ENCODE measurements around the gene SYT15. TPM values are rescaled to one million over a fixed set of nuclear protein-coding genes. Genes with fewer than 3 reads are reported as not detected.
"Not testable (repeated sequence)": the region's sequence is repeated elsewhere in the genome, so short reads cannot be mapped to it uniquely, and the experiment has no call there.

SYT15 gene
- total and polyA plus RNA-seq, 3 donors from 2014 or later, result 1.7 to 3.6 (median 2.1) TPM

DNA sequence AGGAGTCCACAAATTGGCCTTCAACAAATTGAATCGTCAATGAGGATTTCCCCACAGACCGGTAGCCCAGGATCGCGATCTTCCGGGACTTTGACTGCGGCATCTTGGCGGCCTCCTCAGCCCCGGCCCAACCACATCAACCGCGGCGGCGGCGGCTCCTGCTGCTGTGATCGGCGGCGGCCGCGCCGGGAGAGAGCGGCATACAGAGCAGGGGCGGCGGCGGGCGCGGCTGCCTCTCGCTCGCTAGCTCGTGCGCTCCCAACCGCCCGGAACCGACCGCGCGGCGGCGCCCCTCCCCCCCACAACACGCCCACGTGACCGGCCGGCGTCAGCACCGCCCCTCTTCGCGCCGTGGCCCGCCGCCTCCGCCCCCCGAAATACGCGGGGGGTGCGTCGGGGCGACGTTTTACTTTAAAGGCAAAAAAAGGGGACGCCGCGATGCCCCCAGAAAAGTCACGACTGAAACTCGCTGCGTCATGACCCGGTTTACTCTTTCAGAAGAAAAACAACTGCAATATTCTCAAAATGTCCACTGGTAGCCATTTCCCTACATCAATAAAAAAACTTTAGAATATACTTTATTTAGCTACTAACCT lies 56.5 kb downstream of the SYT15 start:
- DNase-seq; H3K4me1 ChIP-seq; H3K9me3 ChIP-seq; intact Hi-C loops (cut with DNase I; ENCODE audit: low total_unique reads); H3K27me3 ChIP-seq; H3K36me3 ChIP-seq (ENCODE audit: low read depth, missing control alignments): not testable (repeated sequence)
- Histone ChIP-seq H3K4me3 (peak overlapping the region; percentile 26 to 42), H3K27ac (peak overlapping the region in 1 of 2 donors; percentile 64)
- WGBS, 2 donors, result 0% methylated on average over 5 to 7 of the region's 63 CpGs

DNA sequence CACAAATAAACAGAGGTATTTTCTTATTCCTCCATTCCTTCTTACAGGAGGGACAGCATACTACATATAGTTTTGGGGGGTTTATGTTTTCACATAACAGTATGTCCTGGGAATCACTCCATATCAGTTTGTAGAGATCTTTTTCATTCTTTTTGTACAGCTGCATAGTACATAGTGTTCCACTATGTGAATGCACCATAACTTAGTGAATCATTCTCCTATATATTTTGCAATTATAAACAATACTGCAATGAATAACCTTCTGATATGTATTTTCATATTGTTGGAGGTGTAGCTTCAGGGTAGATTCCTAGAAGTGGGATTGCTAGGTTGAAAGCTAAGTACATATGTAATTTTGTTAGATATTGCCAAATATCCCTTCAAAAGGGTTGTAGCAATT lies 61.1 kb downstream of the SYT15 start:
- H3K27me3 ChIP-seq; H3K4me3 ChIP-seq; H3K27ac ChIP-seq; DNase-seq; H3K9me3 ChIP-seq; H3K4me1 ChIP-seq; intact Hi-C loops (cut with DNase I; ENCODE audit: low total_unique reads); H3K36me3 ChIP-seq (ENCODE audit: low read depth, missing control alignments): not testable (repeated sequence)

Other genes with a start within 250 kb of the SYT15 start
- gene ANXA8L1, start 203.4 kb upstream of the SYT15 start, total RNA-seq, result 1 to 10 TPM in 1 of 2 donors, under 1 TPM in 1; 0.94 to 2.2 TPM
- 4.4 TPM for gene ANXA8L1, start 203.4 kb upstream of the SYT15 start, polyA plus RNA-seq (ENCODE audit: insufficient read depth, low read depth, low replicate concordance)
- gene NPY4R, start 113.2 kb upstream of the SYT15 start, total RNA-seq, result under 1 TPM in 1 of 2 donors, not detected in 1; 0.12 TPM
- gene NPY4R, start 113.2 kb upstream of the SYT15 start, polyA plus RNA-seq (ENCODE audit: insufficient read depth, low read depth, low replicate concordance), result 0.26 TPM
- gene GPRIN2, start 22.5 kb upstream of the SYT15 start, total RNA-seq, result 1 to 10 TPM; 4.3 to 4.9 TPM
- 5.7 TPM for gene GPRIN2, start 22.5 kb upstream of the SYT15 start, polyA plus RNA-seq (ENCODE audit: insufficient read depth, low read depth, low replicate concordance)

All from testis (tissue), 3 donors.